CD14-positive monocyte (primary cell): ENCODE data around the gene KSR2. TPM values are rescaled to one million over a fixed set of nuclear protein-coding genes. Genes with fewer than 3 reads are reported as not detected.
A peak's percentile ranks its signal among the peaks of the same experiment; 100 is the strongest.

Source experiments
- DNase-seq, 3 donors: peaks; one replicate each; pipeline ENCODE4 v3.0.0-alpha.2; 2011 to 2022
- H2AFZ ChIP-seq: 2 replicates; pipeline ENCODE4 v1.6.0; 2012; ENCODE audit warnings: mild to moderate bottlenecking, low read depth, low read length, inconsistent platforms; ENCODE audit not compliant: insufficient read depth, poor library complexity, severe bottlenecking
- H3K27ac ChIP-seq, 2 donors: 1 replicate in 1 of 2; 2 replicates in 1 of 2; pipeline ENCODE4 v1.5.1; 2012 to 2013; ENCODE audit warnings: low read length in 2 of 2, control low read depth in 1 of 2, inconsistent platforms in 1 of 2, low read depth in 1 of 2, mild to moderate bottlenecking in 1 of 2
- H3K27me3 ChIP-seq, 2 donors: one replicate each; pipeline versions ENCODE4 v1.6.0 to v1.6.1; 2011 to 2013; ENCODE audit warnings: low read length in 2 of 2; ENCODE audit not compliant: control insufficient read depth in 2 of 2, insufficient read depth in 2 of 2
- H3K36me3 ChIP-seq, 2 donors: replicated peaks in 1 of 2; 1 replicate in 1 of 2; 2 replicates in 1 of 2; pipeline versions ENCODE4 v1.5.1 to v1.6.1; 2012 to 2013; ENCODE audit warnings: low read length in 2 of 2, control low read depth in 1 of 2, inconsistent platforms in 1 of 2, mild to moderate bottlenecking in 1 of 2; ENCODE audit not compliant: insufficient read depth in 2 of 2, control insufficient read depth in 1 of 2
- H3K4me1 ChIP-seq, 2 donors: 1 replicate in 1 of 2; 2 replicates in 1 of 2; pipeline versions ENCODE4 v1.5.1 to v1.6.1; 2012 to 2013; ENCODE audit warnings: low read length in 2 of 2, control low read depth in 1 of 2, inconsistent platforms in 1 of 2, mild to moderate bottlenecking in 1 of 2, moderate library complexity in 1 of 2; ENCODE audit not compliant: insufficient read depth in 2 of 2, control insufficient read depth in 1 of 2
- H3K4me2 ChIP-seq: replicated peaks from 2 replicates; pipeline ENCODE3; 2012; ENCODE audit warnings: low read length, moderate library complexity, mild to moderate bottlenecking; ENCODE audit not compliant: poor library complexity, severe bottlenecking; ENCODE audit errors: extremely low read depth
- H3K4me3 ChIP-seq, 3 experiments: fragments of 200-600 bp in 1 of 3; sonication (generic) in 1 of 3; replicated peaks in 1 of 3; 1 replicate in 2 of 3; 2 replicates in 1 of 3; pipeline ENCODE4 v1.5.1; 2011 to 2013; ENCODE audit warnings: low read length in 3 of 3, mild to moderate bottlenecking in 3 of 3, control low read depth in 2 of 3, low read depth in 2 of 3, inconsistent platforms in 1 of 3, moderate library complexity in 1 of 3
- H3K79me2 ChIP-seq: 2 replicates; pipeline ENCODE4 v1.6.0; 2012; ENCODE audit warnings: mild to moderate bottlenecking, control low read depth, inconsistent platforms, low read length, moderate library complexity; ENCODE audit not compliant: insufficient read depth
- H3K9ac ChIP-seq: 2 replicates; pipeline ENCODE4 v1.6.0; 2017; ENCODE audit warnings: low read length, mild to moderate bottlenecking; ENCODE audit not compliant: insufficient read depth, poor library complexity, severe bottlenecking
- H3K9me3 ChIP-seq, 2 donors: replicated peaks in 1 of 2; 1 replicate in 1 of 2; 2 replicates in 1 of 2; pipeline versions ENCODE4 v1.5.1 to v1.6.1; 2012 to 2013; ENCODE audit warnings: low read length in 2 of 2, control low read depth in 1 of 2; ENCODE audit not compliant: control insufficient read depth in 1 of 2, insufficient read depth in 1 of 2
- H4K20me1 ChIP-seq: 2 replicates; pipeline ENCODE4 v1.6.0; 2012; ENCODE audit warnings: mild to moderate bottlenecking, low read length, control low read depth, moderate library complexity; ENCODE audit not compliant: insufficient read depth
- H3K27ac Mint-ChIP-seq, 7 donors: one replicate each; pipeline ENCODE4 v1.8.0; 2020; ENCODE audit warnings: mild to moderate bottlenecking in 7 of 7, mixed read lengths in 7 of 7, moderate library complexity in 6 of 7, inconsistent platforms in 2 of 7
- H3K27me3 Mint-ChIP-seq, 3 donors: one replicate each; pipeline ENCODE4 v1.8.0; 2021 to 2022; ENCODE audit warnings: low read depth in 3 of 3, mild to moderate bottlenecking in 3 of 3, mixed read lengths in 3 of 3, moderate library complexity in 3 of 3, inconsistent platforms in 1 of 3
- H3K36me3 Mint-ChIP-seq, 2 donors: one replicate each; pipeline ENCODE4 v1.8.0; 2020; ENCODE audit warnings: mixed read lengths in 2 of 2, inconsistent platforms in 1 of 2, mild to moderate bottlenecking in 1 of 2
- H3K4me1 Mint-ChIP-seq: one replicate; pipeline ENCODE4 v1.8.0; 2020; ENCODE audit warnings: mild to moderate bottlenecking, mixed read lengths
- H3K4me3 Mint-ChIP-seq, 2 donors: one replicate each; pipeline ENCODE4 v1.8.0; 2020; ENCODE audit warnings: mild to moderate bottlenecking in 2 of 2, mixed read lengths in 2 of 2, moderate library complexity in 1 of 2
- H3K9me3 Mint-ChIP-seq, 7 donors: one replicate each; pipeline ENCODE4 v1.8.0; 2020 to 2022; ENCODE audit warnings: mixed read lengths in 7 of 7, mild to moderate bottlenecking in 6 of 7, moderate library complexity in 6 of 7, inconsistent platforms in 2 of 7
- WGBS: methylation state at CpG from one replicate; pipeline ENCODE4 v1.1.5; 2013; ENCODE audit warnings: missing lambda C conversion rate; ENCODE audit not compliant: insufficient coverage; 5-methylcytosine and 5-hydroxymethylcytosine counted together
- intact Hi-C, 2 donors: fragments of 100-400 bp; cut with micrococcal nuclease; formaldehyde crosslinking; loops; one replicate each; pipeline versions ENCODE4 v1.15.0 to v1.15.1; 2023
- polyA plus RNA-seq, 3 donors: library from polyadenylated mRNA; depleted of rRNA in 1 of 3; unstranded in 2 of 3; stranded (reverse) in 1 of 3; fragments of 300-500 nt in 2 of 3; fragments of >200 nt in 1 of 3; fragmentation: Illumina TruSeq in 2 of 3; gene quantifications; 1 replicate in 2 of 3; 2 replicates in 1 of 3; pipeline ENCODE4 v1.2.3, GENCODE V29; 2012 to 2021
- TF ChIP-seq, protein P1 (sequence below): fragments of 200-600 bp; IDR thresholded peaks from one replicate; pipeline ENCODE4 v1.8.0; 2022; ENCODE audit warnings: antibody characterized with exemption, mild to moderate bottlenecking

KSR2 gene
- polyA plus RNA-seq, 3 donors: not detected

DNA sequence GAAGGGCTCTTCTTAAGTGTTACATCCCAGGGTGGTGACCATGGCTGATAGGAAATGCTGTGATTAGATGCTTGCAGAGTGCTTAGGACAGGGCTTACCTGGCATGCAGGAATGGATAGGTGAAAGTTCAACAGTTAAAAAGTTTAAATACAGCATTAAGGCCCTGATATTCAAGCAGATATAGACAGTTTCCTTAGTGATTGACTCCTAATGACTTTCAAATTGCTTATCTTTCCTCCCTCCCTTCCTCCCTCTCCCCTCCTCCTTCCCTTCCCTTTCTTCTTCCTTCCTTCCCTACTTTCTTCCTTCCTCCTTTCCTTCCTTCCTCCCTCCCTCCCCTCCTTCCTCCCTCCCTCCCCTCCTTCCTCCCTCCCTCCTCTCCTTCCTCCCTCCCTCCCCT is 362.8 kb downstream of the KSR2 start:
- H3K27me3 Mint-ChIP-seq: peaks cover 1 to 3% (median 2%) of the 10 kb centered on the region in 3 donors
- Histone ChIP-seq H2AFZ (no peak overlapping the region), H3K36me3 (no peaks in the 10 kb centered on the region), H3K4me1 (no peaks in the 10 kb centered on the region), H3K4me3 (no peak overlapping the region), H3K79me2 (no peaks in the 10 kb centered on the region), H3K9me3 (no peaks in the 10 kb centered on the region), H3K27me3 (no peaks in the 10 kb centered on the region), H3K4me2 (no peak overlapping the region), H4K20me1 (no peaks in the 10 kb centered on the region), H3K9ac (no peak overlapping the region), H3K27ac (no peak overlapping the region)
- TF ChIP-seq, protein P1, sequence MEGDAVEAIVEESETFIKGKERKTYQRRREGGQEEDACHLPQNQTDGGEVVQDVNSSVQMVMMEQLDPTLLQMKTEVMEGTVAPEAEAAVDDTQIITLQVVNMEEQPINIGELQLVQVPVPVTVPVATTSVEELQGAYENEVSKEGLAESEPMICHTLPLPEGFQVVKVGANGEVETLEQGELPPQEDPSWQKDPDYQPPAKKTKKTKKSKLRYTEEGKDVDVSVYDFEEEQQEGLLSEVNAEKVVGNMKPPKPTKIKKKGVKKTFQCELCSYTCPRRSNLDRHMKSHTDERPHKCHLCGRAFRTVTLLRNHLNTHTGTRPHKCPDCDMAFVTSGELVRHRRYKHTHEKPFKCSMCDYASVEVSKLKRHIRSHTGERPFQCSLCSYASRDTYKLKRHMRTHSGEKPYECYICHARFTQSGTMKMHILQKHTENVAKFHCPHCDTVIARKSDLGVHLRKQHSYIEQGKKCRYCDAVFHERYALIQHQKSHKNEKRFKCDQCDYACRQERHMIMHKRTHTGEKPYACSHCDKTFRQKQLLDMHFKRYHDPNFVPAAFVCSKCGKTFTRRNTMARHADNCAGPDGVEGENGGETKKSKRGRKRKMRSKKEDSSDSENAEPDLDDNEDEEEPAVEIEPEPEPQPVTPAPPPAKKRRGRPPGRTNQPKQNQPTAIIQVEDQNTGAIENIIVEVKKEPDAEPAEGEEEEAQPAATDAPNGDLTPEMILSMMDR: no peak
- peak overlapping the region in 1 of 7 donors; percentile 1 for H3K27ac Mint-ChIP-seq
- H3K4me3 Mint-ChIP-seq: no peak overlapping the region
- intact Hi-C loops: no loop called here
- no peaks in the 10 kb centered on the region for H3K4me1 Mint-ChIP-seq
- no peak for DNase-seq
- no peaks in the 10 kb centered on the region for H3K36me3 Mint-ChIP-seq
- H3K9me3 Mint-ChIP-seq: peaks cover 0 to 3% (median 0%) of the 10 kb centered on the region in 7 donors

- H3K79me2 ChIP-seq: no peaks in the 10 kb centered on the region
- H4K20me1 ChIP-seq: no peaks in the 10 kb centered on the region
- H2AFZ ChIP-seq: no peak overlapping the region
- no peaks in the 10 kb centered on the region for H3K4me1 Mint-ChIP-seq
- intact Hi-C loops: no loop called here
- H3K4me3 Mint-ChIP-seq: no peak overlapping the region
- TF ChIP-seq, protein P1: no peak
- H3K9me3 ChIP-seq: no peaks in the 10 kb centered on the region
- no peak overlapping the region for H3K4me2 ChIP-seq
- H3K27me3 Mint-ChIP-seq: peaks cover 0 to 2% (median 2%) of the 10 kb centered on the region in 3 donors
- H3K27me3 ChIP-seq: no peaks in the 10 kb centered on the region
- no peak overlapping the region for H3K4me3 ChIP-seq
- H3K36me3 Mint-ChIP-seq: no peaks in the 10 kb centered on the region
- H3K36me3 ChIP-seq: no peaks in the 10 kb centered on the region
- no peak overlapping the region for H3K27ac ChIP-seq
- 57% methylated on average over 2 of the region's 4 CpGs for WGBS
- H3K4me1 ChIP-seq: no peaks in the 10 kb centered on the region
- H3K9me3 Mint-ChIP-seq: peaks cover 0 to 3% (median 0%) of the 10 kb centered on the region in 7 donors
- no peak overlapping the region for H3K9ac ChIP-seq
- H3K27ac Mint-ChIP-seq: no peak overlapping the region
- DNase-seq: no peak
These were observed 365.3 kb downstream of the KSR2 start for GRCh38 chr12:117603316-117604113.
